HL-60 (cell line): Measurements from ENCODE around the gene DENND4A.

Experiments used
- DNase-seq, 2 experiments: peaks; one replicate each; pipeline ENCODE4 v3.0.0-alpha.2; 2010 to 2020; ENCODE audit warnings: low read depth in 1 of 2, low spot score in 1 of 2
- H3K27ac ChIP-seq: fragments of 250-450 bp; sonication (Bioruptor Pico); replicated peaks from 2 replicates; pipeline ENCODE4 v1.5.1; 2020; ENCODE audit warnings: mild to moderate bottlenecking, moderate library complexity
- H3K27me3 ChIP-seq: fragments of 250-450 bp; sonication (Bioruptor Pico); 2 replicates; pipeline ENCODE4 v1.5.1; 2021; ENCODE audit warnings: mild to moderate bottlenecking, moderate library complexity; ENCODE audit not compliant: insufficient read depth, poor library complexity, severe bottlenecking
- H3K4me3 ChIP-seq: replicated peaks from 2 replicates; pipeline ENCODE4 v1.5.1; 2011; ENCODE audit warnings: mild to moderate bottlenecking, control low read depth, low read length; ENCODE audit not compliant: insufficient read depth
- CTCF ChIP-seq: IDR thresholded peaks from one replicate; pipeline ENCODE4 v1.5.1; 2011; ENCODE audit warnings: low read length, control low read depth, inconsistent platforms; ENCODE audit not compliant: insufficient read depth
- GABPA ChIP-seq: IDR thresholded peaks from 2 replicates; pipeline ENCODE4 v1.6.1; 2012; ENCODE audit warnings: low read depth
- POLR2AphosphoS5 ChIP-seq: IDR thresholded peaks from 2 replicates; pipeline ENCODE4 v1.6.1; 2012; ENCODE audit warnings: low read depth
- REST ChIP-seq: IDR thresholded peaks from 2 replicates; pipeline ENCODE4 v1.6.1; 2012; ENCODE audit warnings: low read depth; ENCODE audit not compliant: insufficient replicate concordance
- SPI1 ChIP-seq: IDR thresholded peaks from 2 replicates; pipeline ENCODE4 v1.6.1; 2012; ENCODE audit warnings: low read depth, mild to moderate bottlenecking, borderline replicate concordance

The DENND4A gene

GRCh38 chr15:65789105-65789504 lies 3.0 kb downstream of the DENND4A start:
- Histone ChIP-seq H3K27me3 (no peaks in the 10 kb centered on the region), H3K27ac (no peak overlapping the region), H3K4me3 (no peak overlapping the region)
- DNase-seq = no peak
- TF ChIP-seq REST (no peak), POLR2AphosphoS5 (no peak), GABPA (no peak), SPI1 (no peak), CTCF (no peak)

- no peak for DNase-seq
- H3K27ac ChIP-seq = peak overlapping the region; percentile 41
- no peaks in the 10 kb centered on the region for H3K27me3 ChIP-seq
- TF ChIP-seq POLR2AphosphoS5 = no peak
- no peak for TF ChIP-seq CTCF
- H3K4me3 ChIP-seq = peak overlapping the region; percentile 20
These were observed 4.8 kb downstream of the DENND4A start for GRCh38 chr15:65787260-65787659.

GRCh38 chr15:65785151-65785550 lies 6.9 kb downstream of the DENND4A start:
- H3K27me3 ChIP-seq = no peaks in the 10 kb centered on the region
- TF ChIP-seq GABPA = no peak
- TF ChIP-seq SPI1 = no peak
- TF ChIP-seq REST = no peak
- TF ChIP-seq CTCF = no peak
- TF ChIP-seq POLR2AphosphoS5 = no peak
- no peak for DNase-seq
- no peak overlapping the region for H3K27ac ChIP-seq
- no peak overlapping the region for H3K4me3 ChIP-seq

GRCh38 chr15:65783872-65784271 lies 8.2 kb downstream of the DENND4A start:
- Histone ChIP-seq H3K27ac (no peak overlapping the region), H3K4me3 (no peak overlapping the region), H3K27me3 (no peaks in the 10 kb centered on the region)
- TF ChIP-seq REST (no peak), GABPA (no peak), POLR2AphosphoS5 (no peak), CTCF (no peak), SPI1 (no peak)
- DNase-seq = no peak
